HS-27A (cell line): ENCODE results near the gene PINK1.
"Not testable (repeated sequence)": the region's sequence is repeated elsewhere in the genome, so short reads cannot be mapped to it uniquely, and the experiment has no call there.

ENCODE experiments used
- DNase-seq: peaks from one replicate; pipeline ENCODE4 v3.0.0-alpha.2; 2012; ENCODE audit warnings: low read depth, missing footprints

The PINK1 gene

GRCh38 chr1:20633190-20634064, at the start of gene PINK1:
PINK1 (plus strand) TSS chr1:20633458; CDS start chr1:20633549, 91 bp downstream.
- DNase-seq = peak; percentile 69

DNA sequence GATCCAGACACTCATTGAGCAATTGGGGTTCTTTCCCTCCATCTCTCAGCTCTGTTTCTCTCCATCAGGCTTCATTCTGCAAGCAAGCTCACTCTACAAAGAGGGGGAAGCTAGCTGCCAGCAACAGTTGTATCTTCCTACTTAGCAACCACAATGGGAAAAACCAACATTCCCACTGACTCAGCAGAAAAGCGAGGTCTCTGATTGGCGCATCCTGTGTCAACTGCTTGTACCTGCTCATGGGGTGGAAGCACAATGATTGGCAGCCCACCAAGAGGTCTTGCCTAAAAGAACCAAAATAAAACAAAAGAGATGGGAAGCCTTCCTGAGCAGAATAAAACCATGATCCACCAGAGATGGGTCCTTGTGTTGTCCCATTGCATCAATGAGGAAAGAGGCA, 48.4 kb upstream of the PINK1 start:
- no peak for DNase-seq

DNA sequence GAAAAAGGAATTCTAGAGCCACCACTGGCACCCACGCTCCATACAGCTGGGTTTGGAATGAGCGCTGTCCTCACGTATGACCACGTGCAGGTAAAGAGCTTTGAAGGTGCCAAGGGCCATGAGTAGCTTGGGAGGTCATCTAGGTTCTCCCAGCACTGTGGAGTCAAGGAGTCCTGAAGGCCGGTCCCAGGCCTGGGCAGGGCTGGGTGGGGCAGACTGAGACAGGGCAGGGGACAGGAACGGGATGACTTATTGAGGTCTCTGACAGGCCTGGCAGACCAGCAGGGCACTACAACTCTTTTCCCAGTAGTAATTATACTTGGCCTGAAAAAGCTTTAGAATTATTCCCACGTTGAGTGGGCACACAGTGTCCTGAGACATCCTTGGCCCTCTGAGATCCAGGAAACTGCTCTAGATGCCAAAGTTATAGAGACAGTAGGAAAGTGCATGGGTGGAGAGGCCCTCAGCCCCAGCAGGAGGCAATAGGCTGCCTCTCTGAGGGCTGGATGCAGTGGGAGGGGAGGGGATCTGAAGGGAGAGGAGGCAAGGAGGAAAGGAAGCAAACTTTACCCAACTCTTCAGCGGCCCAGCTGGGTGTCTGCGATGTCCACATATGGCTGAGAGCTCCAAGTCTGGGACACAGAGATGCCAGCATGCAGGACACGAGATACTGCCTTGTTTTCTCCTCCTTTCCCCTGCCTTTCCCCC, 46.2 kb upstream of the PINK1 start:
- no peak for DNase-seq

DNA sequence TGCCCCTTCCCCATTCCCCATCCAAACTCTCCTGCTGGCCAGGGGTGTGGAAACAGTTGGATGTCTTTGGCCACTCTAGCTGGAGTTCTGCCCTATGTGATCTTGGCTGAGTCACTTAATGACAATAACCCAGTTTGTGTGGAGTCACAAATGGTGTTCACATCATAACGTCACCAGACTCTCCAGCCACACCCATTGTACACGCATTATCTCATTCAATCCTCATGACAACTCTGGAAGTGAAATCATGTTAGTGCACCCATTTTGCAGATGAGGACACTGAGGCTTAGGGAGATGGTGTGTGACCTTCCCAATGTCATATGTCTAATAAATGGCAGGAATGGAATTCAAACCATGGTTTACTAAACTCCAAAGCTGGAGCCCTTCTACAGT, 45.6 kb upstream of the PINK1 start:
- no peak for DNase-seq

DNA sequence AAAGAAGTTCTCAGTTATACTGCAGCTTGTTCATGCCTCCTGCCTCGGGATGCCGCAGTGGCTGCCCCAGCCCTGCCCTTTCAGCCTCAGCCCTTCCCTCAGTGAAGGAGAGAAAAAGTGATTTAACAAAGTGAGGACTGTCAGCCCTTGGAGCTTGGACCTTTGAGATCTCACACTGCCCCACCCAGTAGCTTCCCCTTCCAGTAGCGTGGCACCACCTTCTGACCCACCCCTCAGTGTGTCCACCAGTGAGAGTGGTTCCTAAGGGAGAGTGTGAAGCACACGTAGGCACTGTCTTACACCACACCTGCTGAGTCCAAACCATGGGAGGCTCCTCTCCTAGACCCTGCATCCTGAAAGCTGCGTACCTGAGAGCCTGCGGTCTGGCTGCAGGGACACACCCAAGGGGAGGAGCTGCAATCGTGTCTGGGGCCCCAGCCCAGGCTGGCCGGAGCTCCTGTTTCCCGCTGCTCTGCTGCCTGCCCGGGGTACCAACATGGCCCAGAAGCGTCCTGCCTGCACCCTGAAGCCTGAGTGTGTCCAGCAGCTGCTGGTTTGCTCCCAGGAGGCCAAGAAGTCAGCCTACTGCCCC, 44.5 kb upstream of the PINK1 start, which contains the start of gene CDA:
TSS of gene CDA (plus strand) at position 464 of the 592 bp plus-strand sequence. CDS start at position 497, 33 bp downstream.
- no peak for DNase-seq

- no peak for DNase-seq
These were observed 43.7 kb upstream of the PINK1 start for GRCh38 chr1:20589331-20590278.

- DNase-seq = no peak
These were observed 42.9 kb upstream of the PINK1 start for GRCh38 chr1:20590306-20590777.

DNA sequence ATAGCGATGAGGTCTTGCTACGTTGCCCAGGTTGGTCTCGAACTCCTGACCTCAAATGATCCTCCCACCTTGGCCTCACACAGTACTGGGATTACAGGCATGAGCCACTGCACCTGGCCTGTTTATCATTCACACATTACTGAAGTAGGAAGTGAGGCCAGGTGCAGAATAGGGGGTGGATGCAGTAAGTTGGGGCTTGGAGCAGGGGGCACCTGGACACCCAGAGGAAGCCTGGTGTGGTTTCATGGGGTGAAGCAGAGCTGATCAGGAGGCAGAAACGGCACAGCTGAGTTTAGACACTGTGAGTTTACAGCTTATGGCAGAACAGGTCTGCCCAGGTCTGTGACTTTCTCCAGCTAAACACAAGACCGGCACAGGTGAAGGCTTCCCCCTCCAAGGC, 39.5 kb upstream of the PINK1 start:
- DNase-seq = no peak

DNA sequence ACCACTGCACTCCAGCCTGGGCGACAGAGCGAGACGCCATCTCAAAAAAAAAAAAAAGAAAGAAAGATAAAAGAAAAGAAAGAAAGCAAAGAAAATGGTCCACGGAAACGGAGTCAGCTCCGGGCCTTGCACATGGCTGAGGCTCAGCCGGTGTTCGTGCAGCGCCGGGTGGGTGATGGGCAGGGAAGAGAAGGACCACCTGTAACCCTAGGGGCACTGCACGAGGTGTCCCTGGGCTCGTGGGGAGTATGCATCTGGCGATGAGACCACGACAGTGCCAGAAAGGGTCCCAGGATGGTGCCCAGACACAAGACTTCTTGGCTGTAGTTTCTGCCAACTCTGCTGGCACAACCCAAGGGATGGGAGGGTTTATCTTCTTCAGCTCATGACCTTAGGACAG, 38.5 kb upstream of the PINK1 start:
- DNase-seq = no peak

GRCh38 chr1:20596106-20596505, 37.2 kb upstream of the PINK1 start:
- no peak for DNase-seq

DNA sequence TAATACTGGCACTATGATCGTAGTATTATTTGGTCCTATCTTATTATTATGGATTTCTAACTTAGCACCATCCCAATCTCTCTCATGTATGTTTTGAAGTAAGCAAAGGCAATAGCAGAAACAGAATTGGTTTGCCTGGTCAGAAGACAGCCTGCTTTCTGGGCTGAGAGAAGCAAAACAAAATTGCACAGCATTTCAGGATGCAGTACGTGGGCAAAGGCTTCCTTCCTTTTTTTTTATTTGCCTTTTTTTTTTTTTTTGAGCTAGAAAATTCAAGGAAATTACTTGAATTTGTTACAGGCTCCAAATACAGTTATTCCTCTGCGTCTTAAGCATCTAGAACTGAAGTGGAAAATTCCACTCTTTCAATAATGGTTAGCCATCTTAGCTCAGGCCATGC, 35.6 kb upstream of the PINK1 start:
- DNase-seq = no peak

GRCh38 chr1:20600156-20600555, 33.1 kb upstream of the PINK1 start:
- no peak for DNase-seq

- DNase-seq = peak; percentile 73
These were observed 32.0 kb upstream of the PINK1 start for GRCh38 chr1:20601129-20601825.

- DNase-seq = peak; percentile 64
These were observed 30.3 kb upstream of the PINK1 start for GRCh38 chr1:20602851-20603450.

DNA sequence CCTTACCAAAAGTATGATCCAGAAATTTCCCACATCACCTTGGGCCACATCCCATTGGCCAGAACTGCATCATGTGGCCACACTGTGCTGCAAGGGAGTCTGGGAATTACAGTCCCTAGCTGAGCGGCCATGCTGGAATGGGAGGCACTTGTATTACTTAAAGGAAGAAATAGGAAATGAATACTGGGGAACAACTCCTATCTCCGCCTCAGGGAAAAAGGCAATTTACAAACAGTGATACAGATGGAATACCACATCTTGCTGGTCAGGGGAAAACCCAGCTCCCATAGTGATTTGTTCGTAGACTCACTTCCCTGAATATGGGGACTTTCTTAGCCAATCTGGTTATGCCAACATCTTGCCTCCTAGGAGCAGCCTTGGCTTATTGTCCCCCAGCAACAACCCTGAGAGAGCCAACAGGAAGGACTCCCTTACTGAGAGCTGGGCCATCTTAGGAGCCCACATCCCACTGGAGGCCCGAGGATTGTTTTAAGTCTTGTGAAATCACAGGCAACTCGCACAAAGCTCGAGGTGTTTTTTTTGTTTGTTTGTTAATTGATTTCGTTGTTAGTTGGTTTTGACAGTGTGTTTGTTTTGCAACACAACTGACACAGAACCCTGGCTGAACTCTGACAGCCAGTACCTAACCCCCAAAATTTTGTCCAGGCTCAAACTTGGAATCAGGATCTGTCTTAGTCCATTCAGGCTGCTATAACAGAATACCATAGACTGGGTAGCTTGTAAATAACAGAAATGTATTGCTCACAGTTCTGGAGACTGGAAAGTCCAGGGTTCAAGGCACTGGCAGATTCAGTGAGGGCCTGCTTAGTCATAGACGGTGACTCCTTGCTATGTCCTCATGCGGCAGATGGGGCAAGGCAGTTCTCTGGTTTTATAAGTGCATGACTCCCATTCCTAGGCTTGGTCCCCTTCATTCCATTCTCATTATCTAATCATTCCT, 29.5 kb upstream of the PINK1 start:
- peak; percentile 97 for DNase-seq

GRCh38 chr1:20604678-20605077, 28.6 kb upstream of the PINK1 start:
- no peak for DNase-seq

DNA sequence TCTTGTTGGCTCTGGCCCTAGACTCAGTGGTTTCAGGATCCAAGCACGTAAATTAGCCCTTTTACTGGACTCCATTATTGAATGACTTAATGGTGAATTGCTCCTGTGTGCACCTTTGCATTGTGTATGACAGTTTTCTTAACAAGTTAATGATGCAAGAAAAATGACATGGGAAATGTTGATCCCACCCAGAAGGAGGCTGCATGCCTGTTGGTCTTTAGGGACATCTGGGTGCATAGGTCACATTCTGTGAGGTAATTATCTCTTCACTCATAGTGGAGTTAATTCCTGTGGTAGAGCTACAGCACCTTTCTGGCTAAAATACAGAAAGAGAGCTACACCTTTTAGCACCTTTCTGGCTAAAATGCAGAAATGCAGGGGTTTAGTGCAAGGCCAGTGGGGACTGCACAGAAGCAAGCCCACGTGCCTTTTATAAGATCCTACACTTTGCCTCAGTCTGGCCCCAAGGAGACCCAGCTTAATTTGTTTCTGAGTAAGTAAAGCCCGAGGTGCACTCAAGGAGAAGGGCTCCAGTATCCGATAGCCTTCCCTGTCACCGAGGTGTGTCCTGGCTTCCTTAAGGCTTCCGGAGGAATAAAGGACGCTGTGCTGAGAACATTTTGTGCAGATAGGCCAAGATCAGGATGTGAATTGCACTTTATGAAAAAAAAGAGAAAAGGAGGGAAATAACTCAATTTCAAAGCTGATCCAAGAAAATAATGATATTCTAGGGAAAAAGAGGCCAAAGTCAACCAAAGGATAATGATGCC, 26.3 kb upstream of the PINK1 start:
- not testable (repeated sequence) for DNase-seq

GRCh38 chr1:20609541-20609940, 23.7 kb upstream of the PINK1 start:
- DNase-seq = no peak

GRCh38 chr1:20610970-20611369, 22.3 kb upstream of the PINK1 start:
- DNase-seq = no peak
